Peyer's patch (tissue), 4 donors: Measurements from ENCODE around the gene NEURL1B.

ENCODE experiments used
- POLR2A ChIP-seq, 2 donors: fragments of 450-650 bp; IDR thresholded peaks; one replicate each; pipeline ENCODE4 v1.5.1; 2017; ENCODE audit warnings: antibody characterized with exemption in 2 of 2, mild to moderate bottlenecking in 2 of 2, moderate library complexity in 2 of 2
- TF ChIP-seq, protein P1 (sequence below), 6 experiments: fragments of 450-650 bp in 4 of 6; fragments of 200-600 bp in 2 of 6; sonication (generic) in 1 of 6; IDR thresholded peaks; one replicate each; pipeline ENCODE4 v1.5.1; 2017 to 2019; ENCODE audit warnings: antibody characterized with exemption in 6 of 6, mild to moderate bottlenecking in 3 of 6, moderate library complexity in 1 of 6

DNA sequence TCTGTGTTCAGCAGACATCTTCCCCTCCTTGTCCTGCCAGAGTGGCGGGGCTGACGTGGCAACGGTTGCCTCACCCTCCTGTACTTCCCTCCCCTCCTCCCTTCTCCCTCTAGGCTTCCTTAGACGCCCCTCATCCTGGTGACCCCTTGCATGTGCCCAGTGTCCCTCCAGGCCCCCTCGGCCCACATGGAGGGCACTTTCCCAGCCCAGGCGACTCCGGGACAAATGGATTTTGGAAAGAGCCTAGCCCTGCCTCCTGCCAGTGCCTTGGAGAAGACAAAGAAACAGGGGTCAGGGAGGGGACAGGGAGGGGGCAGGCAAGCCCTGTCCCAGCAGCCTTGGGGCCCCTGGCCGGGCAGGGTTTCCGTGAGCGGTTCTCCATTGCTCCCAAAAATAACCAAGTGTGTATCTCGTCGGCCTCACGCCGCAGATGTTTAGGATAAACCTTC, 38.3 kb upstream of the NEURL1B start:
- TF ChIP-seq, protein P1, sequence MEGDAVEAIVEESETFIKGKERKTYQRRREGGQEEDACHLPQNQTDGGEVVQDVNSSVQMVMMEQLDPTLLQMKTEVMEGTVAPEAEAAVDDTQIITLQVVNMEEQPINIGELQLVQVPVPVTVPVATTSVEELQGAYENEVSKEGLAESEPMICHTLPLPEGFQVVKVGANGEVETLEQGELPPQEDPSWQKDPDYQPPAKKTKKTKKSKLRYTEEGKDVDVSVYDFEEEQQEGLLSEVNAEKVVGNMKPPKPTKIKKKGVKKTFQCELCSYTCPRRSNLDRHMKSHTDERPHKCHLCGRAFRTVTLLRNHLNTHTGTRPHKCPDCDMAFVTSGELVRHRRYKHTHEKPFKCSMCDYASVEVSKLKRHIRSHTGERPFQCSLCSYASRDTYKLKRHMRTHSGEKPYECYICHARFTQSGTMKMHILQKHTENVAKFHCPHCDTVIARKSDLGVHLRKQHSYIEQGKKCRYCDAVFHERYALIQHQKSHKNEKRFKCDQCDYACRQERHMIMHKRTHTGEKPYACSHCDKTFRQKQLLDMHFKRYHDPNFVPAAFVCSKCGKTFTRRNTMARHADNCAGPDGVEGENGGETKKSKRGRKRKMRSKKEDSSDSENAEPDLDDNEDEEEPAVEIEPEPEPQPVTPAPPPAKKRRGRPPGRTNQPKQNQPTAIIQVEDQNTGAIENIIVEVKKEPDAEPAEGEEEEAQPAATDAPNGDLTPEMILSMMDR (IDR thresholded peaks at IDR 0.05): no peak
- no peak for TF ChIP-seq POLR2A (IDR thresholded peaks at IDR 0.05)
